Right lung (tissue), 5 donors: Measurements from ENCODE around the gene UFSP2. TPM values are rescaled to one million over a fixed set of nuclear protein-coding genes. Genes with fewer than 3 reads are reported as not detected.

ENCODE experiments used
- DNase-seq, 2 donors: peaks; one replicate each; pipeline ENCODE4 v3.0.0-alpha.2; 2013
- polyA plus RNA-seq, 5 donors: library from polyadenylated mRNA; unstranded; fragments of 120-200 nt; gene quantifications; one replicate each; pipeline versions ENCODE4 v1.2.1 to v1.2.3, GENCODE V29; 2013; ENCODE audit warnings: inconsistent platforms in 1 of 5, low replicate concordance in 1 of 5; ENCODE audit not compliant: insufficient read length in 5 of 5, insufficient read depth in 1 of 5

The UFSP2 gene
- polyA plus RNA-seq, 5 donors, result 63.7 to 90.1 (median 71.2) TPM

- DNase-seq, result no peak
Measured at GRCh38 chr4:185435466-185435865, 9.7 kb upstream of the UFSP2 start.

GRCh38 chr4:185429660-185430059 lies 3.9 kb upstream of the UFSP2 start:
- no peak for DNase-seq

GRCh38 chr4:185426960-185427688 lies 1.4 kb upstream of the UFSP2 start:
- DNase-seq, result no peak

GRCh38 chr4:185424905-185425646 lies 688 bp downstream of the UFSP2 start:
- no peak for DNase-seq

- DNase-seq, result peak; percentile 45 to 55
Measured at GRCh38 chr4:185421366-185422124, 4.2 kb downstream of the UFSP2 start.

GRCh38 chr4:185416955-185417354 lies 8.8 kb downstream of the UFSP2 start:
- DNase-seq, result no peak

GRCh38 chr4:185412412-185412811 lies 13.4 kb downstream of the UFSP2 start:
- no peak for DNase-seq

- no peak for DNase-seq
Measured at GRCh38 chr4:185411849-185412248, 13.9 kb downstream of the UFSP2 start.

- DNase-seq, result no peak
Measured at GRCh38 chr4:185408432-185408831, 17.3 kb downstream of the UFSP2 start.

- no peak for DNase-seq
Measured at GRCh38 chr4:185405296-185405999, 20.3 kb downstream of the UFSP2 start.

GRCh38 chr4:185404031-185404430 lies 21.7 kb downstream of the UFSP2 start:
- DNase-seq, result no peak

GRCh38 chr4:185399466-185399865 lies 26.3 kb downstream of the UFSP2 start:
- DNase-seq, result no peak

GRCh38 chr4:185398618-185399017 lies 27.1 kb downstream of the UFSP2 start:
- DNase-seq, result no peak

GRCh38 chr4:185396724-185397385 lies 28.9 kb downstream of the UFSP2 start, which contains the start of gene ANKRD37:
Gene ANKRD37, plus strand, starts transcription at chr4:185396841. Its CDS starts 83 bp downstream, at chr4:185396924.
- peak; percentile 45 to 46 for DNase-seq

GRCh38 chr4:185395956-185396723 lies 29.6 kb downstream of the UFSP2 start:
- peak; percentile 98 for DNase-seq

- DNase-seq, result peak in 1 of 2 donors; percentile 42
Measured at GRCh38 chr4:185395238-185395955, 30.4 kb downstream of the UFSP2 start, which contains the start of gene LRP2BP. Gene LRP2BP, minus strand, starts transcription at chr4:185395924. Its CDS starts 17,738 bp downstream, at chr4:185378186.

GRCh38 chr4:185394568-185395237 lies 31.1 kb downstream of the UFSP2 start:
- no peak for DNase-seq

- no peak for DNase-seq
Measured at GRCh38 chr4:185392156-185392555, 33.6 kb downstream of the UFSP2 start.

- DNase-seq, result no peak
Measured at GRCh38 chr4:185390941-185391340, 34.8 kb downstream of the UFSP2 start.
